GM19238 (cell line): ENCODE data around the gene BUD23.
"Not testable (repeated sequence)": the region's sequence is repeated elsewhere in the genome, so short reads cannot be mapped to it uniquely, and the experiment has no call there.

ENCODE experiments used
- DNase-seq: peaks from one replicate; pipeline ENCODE4 v3.0.0; 2011; ENCODE audit warnings: low spot score; ENCODE audit not compliant: insufficient read length

BUD23 gene

DNA sequence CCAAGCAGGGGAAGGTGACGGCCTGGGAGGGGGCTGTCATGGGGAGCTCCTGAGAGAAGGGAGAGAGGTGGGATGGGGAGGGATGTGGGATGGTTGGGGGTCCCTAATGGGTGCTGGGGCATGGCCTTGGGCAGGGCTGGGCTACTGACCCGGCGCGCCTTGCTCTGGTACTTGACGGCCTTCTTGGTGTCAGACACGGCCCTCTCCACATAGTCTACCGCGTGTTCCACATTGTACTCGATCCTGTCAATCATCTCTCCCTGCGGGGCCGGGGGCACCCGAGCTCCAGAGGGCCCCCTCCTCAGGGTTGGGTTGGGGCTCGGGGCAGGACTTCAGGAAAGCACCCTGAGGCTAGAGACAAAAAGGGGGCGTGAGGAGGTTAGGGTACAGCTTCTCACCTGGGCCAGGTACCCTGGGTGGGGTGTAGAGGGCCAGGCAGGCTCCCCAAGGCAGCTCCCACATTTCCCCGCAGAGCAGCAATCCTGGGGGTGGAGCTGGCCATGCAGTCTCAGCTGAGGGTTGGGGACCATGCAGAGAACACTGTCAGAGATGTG is 17.3 kb downstream of the BUD23 start:
- DNase-seq: no peak

DNA sequence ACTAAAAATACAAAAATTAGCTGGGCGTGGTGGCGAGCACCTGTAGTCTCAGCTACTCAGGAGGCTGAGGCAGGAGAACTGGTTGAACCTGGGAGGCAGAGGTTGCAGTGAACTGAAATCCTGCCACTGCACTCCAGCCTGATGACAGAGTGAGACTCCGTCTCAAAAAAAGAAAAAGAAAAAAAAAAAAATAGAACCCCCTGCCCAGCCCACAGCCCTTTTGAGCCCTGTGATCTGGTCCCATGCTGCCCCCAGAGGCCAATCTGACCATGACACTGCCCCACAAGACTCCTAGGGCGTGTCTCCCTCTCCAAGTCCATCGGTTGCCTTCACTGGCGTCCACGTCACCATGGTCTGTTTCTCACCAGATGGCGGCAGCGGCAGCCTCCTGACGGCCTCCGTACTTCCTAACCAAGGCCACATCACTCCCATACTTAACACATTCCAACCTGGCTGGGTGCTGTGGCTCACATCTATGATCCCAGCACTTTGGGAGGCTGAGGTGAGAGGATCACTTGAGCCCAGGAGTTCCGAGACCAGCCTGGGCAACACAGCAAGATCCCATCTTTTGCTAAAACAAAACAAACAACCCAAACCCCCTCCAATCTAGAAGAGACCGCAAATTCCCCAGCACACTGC is 18.1 kb downstream of the BUD23 start:
- DNase-seq: no peak

DNA sequence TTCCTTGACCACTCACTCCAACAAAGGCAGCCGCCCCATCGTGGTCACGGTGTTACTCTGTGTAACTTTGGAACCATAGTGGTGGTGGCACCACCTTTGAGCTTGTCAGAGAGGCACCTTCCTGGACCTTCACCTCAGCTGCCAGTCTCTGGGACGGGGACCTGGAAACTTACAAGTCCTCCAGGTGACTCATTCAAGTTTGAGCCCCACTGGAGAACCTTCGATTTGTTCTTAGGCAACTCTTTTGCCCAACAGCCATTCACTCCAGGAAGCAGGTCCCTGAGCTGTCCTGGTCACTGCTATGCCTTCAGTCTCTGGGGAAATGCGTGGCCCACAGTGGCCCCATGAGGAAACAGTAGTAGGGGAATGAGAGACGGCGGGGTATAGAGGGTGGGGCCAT is 18.8 kb downstream of the BUD23 start:
- no peak for DNase-seq

DNA sequence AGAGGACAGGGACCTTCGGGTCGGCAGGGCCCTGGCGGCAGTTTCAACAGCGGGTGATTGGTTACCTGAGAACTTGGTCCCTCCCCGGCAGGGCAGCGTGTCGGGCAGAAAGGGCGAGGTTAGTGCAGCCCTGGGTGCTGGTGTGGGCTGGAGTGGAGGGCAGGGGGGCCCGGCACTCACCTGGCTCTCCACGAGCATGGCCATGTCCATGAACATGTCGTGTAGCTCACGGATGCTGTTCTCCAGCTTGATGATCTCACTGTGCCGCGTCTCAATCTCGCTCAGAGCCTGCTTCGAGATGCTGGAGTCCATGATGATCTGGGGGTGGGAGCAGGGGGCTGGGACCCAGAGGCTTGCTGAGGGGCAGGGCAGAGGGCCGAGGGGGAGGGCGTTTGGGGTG is 19.3 kb downstream of the BUD23 start:
- no peak for DNase-seq

DNA sequence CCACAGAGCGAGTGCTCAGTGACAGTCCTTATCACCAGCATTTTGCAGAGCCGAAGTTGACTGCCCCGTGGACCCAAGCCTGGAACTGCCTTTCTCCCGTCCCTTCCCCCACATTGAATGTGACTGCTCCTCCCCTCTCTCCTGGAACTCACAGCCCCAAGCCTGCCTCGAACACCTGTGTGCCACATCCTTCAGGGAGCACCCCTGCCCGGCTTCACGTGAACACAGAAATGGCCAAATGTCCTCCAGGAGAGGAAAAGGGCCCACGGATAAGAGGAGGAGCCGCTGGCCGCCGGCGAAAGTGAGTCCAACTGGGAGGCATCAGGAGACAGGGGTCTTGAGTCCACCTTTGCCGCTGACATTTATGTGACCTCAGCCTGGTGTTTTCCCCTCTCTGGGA is 19.8 kb downstream of the BUD23 start:
- DNase-seq: no peak

DNA sequence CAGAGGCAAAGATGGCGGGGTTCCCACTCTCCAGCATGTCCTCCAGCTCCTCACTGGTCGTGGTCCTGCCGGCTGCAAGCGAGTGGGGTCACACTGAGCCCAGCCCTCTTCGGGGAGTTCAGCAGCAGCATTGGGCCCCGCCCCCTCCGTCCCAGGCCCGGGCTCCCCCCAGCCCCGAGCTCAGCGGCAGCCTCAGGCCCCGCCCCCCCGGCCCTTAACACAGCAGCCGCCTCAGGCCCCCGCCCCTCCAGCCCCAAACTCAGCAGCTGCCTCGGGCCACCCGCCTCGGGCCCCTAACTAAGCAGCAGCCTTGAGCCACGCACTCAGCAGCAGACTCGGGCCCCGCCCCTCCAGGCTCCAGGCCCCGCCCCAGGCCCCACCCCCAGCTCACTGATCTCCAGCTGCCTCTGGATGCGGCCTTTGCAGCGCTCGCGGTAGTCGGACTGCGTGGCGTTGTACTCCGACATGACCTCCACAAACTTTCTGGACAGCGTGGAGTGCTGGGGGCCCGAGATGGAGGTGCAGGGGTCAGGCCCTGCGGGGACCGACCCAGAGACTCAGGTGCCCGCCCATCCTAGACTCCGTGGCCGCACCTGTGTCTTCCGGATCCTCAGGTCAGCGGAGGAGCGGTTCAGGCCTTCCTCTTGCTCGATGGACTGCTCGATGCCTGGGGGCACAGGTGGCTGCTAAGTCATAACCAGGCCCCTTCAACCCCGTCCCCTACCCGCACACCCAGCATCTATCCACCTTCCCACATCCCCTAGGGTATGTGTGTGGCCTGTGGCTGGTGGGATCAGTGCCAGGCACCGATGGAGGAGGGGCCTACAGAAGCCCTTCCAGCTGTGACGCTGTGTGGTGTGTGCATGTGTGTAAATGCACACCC is 20.6 kb downstream of the BUD23 start:
- no peak for DNase-seq

DNA sequence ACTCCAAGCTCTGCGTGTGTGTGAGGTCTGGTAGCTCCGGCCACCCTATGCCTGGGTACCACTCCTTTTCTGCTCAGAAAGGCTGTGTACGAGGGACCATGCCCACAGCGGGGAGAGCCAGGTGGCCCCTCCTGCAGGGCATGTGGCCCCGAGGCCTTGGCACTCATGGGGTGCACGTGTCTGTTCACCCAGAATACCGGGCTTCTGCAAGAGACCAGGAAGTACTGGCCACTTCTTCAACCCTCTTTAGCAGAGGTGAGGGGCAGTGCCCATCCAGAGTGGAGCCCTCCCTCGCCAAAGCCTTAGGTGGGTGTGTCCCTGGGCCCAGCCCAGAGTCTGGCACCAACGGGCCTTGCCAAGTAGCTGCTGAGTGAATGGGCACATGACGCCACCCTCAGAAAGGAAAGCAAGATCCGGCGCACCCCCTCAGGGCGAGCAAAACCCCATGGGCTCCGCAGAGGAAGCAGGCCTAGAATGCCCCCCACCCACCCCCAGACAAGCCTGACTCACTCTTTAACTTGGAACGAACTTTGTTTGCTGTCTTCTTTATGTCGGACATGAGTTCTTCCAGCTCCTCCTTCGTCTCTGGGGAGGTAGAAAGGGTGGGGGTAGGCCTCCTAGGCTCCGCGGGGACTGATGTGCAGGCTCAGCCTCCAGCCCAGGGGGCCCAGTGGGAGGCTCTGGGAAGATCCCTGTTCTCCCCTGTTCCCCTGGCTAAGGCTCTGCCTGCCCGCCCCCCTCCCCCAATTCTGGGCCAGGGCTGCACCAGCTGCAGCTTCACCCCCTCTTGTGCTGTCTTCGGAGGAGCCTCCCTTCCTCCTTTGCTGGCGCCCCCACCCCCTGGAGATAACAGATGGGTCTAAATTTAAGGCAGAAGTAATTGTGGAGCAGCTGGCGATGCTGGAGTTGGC is 21.5 kb downstream of the BUD23 start:
- no peak for DNase-seq

DNA sequence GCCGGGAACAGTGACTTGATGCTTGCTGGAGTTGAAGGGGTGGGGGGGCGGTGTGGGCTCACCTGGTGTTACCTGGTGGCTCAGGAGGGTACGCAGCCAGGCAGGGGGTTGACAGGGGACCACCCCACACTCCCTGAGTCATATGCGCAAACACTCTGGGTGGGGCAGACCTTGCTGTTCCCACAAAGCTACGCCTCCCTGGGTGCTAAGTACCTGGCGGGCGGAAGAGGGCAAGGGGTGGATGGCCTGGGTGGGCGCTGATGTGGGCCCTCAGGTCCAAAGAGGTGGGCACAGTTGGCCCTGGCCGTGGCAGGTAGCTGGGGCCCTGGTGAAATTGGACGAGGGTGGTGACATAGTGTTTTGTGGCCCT is 22.1 kb downstream of the BUD23 start:
- no peak for DNase-seq

DNA sequence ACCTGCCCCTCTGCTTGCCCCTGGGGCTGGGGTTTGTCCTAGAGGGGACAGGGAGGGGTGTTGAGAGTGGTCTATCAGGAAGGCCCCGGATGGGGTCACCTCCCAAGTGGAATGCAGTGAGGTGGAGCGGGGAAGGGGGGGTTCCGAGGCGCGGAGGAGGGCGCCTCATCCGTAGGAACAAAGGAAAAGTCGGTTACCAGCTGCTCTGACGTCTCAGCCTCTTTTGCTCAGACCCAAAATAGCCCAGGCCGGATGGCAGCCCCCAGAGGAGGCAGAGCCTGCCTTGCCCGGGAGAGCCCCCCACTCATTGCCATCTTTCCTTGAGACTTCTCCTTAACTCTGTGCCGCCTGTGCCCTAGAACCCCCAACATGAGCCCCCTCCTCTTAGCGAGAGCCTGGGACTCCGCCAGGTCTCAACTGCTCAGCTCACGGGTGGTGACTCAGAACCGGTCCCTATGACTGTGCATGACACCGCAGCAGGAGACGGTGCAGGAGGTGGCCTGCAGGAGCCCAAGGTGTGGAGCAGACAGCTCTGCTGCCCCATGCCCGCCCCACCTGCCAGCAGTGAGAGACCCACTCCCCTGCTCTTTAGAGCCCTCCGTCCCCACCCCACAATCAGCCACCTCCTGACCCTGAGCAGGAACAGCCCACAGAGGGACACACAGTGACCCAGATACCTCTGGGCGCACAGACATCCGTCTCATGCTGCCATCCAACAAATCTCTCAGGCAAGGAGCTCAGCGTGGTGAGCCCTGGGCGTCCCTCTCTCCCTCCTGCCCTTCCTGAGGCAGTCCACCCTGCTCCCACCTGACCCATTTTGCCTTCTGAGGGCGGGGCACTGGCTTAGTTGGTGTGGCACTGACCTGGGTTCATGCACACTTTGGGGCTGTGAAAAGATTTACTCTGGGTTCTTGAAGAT is 23.0 kb downstream of the BUD23 start:
- DNase-seq: no peak

DNA sequence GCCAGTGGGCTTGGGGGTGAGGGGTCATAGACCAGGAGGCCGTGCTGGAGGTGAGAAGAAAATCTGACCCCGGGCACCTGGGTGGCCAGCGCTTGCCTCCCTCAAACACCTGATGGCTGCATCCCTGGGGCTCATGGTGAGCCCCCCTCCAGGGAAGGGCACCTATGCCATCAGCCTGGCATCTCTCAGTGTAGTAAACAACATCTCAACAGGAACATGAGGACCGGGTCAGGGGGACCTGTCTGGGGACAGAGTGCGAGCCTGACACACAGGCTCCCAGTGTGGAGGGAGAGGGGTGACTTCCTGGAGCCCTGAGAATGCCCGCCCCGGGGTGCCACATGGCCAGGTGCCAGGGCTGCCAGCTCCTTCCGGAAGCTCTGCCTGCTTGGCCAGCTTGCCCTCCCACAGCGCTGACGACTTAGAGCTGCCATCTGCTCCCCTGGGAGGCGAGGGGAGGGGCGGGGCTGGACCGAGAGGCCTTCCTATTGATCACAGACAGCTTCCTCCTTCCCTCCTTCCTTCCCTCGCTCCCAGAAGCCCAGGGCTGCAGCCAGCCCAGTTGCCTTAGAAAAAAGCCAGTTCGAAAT is 23.7 kb downstream of the BUD23 start:
- no peak for DNase-seq

DNA sequence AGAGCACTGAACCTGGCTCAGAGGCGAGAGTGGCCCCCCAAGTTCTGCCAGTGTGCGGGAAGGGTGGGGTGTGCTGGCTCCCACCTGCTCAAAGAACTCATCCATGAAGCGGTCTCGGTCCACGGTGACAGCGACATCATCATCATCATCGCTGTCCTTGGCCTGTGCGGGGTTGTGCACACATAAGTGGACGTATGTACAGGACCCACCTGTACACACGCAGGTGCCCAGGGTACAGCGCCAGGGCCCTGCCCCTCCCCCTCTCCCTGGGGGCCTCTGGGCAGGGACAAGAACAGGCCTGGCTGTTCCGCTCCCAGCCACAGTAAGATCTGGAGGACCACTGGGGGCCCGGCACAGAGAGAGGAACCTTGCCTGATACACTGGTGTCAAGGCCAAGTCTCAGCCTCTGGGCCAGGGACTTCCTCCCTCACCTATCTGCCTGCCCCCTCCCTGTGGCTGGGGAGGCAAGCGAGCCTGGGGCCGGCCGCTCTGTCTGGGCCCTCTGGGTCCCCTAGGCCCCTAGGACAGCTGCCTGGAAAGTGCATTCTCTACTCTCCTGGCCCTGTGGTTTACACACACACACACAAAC is 25.7 kb downstream of the BUD23 start:
- DNase-seq: no peak

DNA sequence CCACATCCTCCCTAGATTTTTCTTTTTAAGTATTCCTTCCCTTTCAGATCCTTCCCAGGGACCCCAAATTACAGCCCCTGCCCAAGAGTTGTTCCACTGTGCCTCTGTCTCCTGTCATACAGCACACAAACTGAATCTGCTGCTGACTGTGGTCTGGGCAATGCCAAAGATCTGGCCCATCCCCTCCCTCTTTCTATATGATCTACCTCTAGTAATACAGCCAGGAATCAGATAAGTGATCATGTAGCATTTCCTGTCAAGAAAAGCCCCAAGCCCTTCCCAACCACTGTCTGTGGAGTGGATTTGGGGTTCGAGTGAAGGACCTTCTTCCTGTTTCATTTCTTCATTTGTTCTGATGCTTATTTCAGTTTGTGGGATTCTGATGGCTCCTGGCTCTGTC is 29.4 kb downstream of the BUD23 start:
- no peak for DNase-seq

DNA sequence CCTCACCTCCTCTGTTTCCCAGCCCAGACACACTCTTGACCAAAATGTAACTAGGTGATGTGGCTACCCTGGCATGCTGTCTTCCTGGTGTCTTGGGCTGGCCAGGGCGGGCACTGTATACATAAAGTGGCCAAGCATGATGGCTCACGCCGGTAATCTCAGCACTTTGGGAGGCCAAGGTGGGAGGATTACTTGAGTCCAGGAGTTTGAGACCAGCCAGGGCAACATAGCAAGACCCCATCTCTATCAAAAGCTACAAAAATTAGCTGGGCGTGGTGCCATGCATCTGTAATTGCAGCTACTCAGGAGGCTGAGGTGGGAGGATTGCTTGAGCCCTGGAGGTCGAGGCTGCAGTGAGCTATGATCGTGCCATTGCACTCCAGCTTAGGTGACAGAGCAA is 29.9 kb downstream of the BUD23 start:
- DNase-seq: not testable (repeated sequence)

DNA sequence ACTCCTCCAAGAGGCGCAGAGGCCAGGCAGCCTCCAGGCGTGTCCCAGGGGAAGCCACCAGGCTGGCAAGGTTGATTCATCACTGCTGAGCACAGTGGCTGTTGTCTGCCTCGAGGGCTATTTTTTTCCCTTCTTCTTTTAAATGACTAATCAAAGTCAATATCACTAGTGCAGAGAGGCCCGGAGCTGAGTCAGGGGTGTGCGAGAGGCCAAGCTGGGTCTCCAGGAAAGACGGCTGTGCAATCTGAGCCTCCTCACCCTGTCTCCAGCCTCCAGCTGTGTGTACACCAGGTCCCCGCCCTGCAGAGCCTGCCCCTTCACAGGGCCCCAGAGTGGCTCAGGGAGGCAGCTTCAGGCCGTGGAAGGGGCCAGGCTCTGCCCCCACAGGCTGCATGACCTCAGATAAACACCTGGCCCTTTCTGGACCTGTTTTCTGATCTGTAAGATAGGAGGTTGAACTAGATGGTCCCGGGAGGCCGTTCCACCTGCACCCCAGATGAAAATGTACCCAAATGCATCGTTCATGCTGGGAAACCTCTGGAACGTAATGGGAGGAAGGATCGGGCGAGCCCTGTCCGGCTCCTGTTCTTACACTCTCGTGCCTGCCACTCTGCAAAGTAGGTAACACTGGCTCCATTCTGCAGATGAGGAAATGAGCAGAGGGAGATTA is 32.4 kb downstream of the BUD23 start:
- DNase-seq: no peak

DNA sequence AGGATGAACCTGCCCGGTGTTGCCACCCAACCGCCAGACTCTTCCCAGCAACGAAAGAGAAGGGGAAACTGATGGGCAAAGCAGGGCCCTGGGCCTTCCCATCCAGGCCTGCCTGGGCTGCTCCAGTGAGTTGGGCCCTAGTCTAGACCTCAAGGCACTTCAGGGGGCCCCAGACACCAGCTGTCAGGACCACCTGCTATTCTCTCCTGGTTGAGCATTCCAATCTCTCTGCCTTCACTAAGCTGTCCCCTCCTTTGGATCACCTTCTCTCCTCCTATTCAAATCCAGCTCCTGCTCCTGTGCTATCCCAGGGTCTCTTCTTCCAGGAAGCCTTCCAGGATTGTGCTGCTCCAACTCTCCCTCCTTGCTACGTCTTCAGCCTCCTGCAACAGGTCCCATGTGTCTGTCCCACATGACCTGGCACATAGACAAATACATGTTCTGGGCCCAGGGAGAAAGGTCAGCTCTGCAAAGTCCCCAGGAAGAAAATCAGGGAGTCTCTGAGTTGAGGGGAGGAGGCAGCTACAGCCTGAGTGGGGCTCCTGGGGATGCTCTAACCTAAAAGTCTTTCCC is 33.0 kb downstream of the BUD23 start:
- DNase-seq: no peak

DNA sequence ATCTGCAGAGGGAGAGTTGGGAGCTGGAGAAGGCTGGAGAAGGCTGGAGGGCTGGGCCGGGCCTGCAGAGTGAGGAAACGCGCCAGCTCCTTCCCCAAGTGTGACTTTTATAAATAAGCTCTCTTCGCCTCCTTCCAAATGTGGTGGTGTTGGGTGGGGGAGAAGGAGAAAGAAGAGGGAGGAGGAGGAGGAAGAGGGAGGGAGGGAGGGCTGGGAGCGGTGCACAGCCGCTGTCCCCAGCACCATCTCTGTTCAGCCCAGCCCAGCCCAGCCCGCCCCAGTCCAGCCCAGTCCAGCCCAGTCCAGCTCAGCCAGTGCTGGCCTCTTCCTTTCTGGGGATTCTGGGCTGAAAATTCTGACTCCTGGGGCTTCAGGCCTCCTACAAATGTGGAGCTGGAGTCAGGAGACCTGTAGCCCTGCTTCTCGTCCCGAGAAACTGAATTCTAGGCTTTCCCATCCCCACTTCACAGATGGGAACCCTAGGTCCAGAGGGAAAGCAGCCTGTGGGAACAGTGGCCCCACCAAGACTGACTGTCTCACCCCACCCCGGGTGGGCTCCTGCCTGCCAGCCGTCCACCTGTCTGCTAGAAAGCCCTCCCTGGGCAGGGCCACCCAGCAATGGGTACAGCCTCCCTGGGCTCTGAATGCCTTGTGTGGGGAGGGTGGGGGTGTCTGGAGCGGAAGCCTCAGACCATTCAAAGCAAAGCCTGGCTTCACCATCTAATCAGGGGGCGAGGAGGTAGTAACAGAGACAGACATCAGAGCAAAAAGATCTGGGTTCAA is 33.8 kb downstream of the BUD23 start:
- DNase-seq: no peak

DNA sequence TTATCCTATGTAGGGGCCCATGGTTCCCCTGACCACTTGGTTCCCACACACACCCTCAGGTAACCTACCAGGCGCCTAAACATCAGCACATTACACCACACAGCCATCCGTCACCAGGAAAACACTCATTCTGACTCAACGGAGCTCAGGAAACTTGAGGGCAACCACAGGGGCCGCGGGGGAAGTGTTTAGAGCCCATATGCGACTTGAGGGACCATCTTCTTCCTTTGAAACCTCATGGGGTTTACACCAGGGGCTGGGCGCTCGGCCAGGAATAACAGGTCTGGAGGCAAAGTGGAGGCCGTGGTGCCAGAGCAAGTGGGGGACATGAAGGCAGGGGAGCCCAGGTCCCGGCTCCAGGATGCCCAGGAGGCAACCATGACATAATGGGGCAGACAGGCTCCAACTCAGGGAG is 34.6 kb downstream of the BUD23 start:
- DNase-seq: no peak

DNA sequence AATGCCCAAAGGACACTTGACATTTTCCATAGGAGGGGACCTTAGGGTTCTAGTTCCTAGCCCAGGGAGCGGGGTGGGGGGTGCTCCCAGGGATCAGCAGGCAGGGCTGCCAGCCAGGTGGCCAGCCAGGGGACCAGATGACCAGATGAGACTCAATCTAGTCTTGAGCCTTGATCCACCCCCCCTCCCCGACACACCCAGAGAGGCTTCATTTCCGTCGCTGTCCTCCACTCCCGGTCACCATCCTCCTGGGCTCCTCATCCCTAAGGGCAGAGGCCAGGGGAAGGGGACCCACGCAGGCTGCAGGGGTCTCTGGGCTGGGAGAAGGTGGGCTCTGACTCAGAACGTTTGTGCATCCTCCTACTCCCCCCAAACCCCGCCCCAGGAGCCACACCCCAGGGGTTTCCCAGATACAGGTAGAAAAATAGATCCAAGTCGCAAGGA is 35.1 kb downstream of the BUD23 start:
- no peak for DNase-seq
